ENCODE data around the gene ADAMTS17. TPM values are rescaled to one million over a fixed set of nuclear protein-coding genes. Genes with fewer than 3 reads are reported as not detected.

Gene ADAMTS17
- total RNA-seq, 2 experiments from 2014 or later = 5.6 to 7.3 TPM

DNA sequence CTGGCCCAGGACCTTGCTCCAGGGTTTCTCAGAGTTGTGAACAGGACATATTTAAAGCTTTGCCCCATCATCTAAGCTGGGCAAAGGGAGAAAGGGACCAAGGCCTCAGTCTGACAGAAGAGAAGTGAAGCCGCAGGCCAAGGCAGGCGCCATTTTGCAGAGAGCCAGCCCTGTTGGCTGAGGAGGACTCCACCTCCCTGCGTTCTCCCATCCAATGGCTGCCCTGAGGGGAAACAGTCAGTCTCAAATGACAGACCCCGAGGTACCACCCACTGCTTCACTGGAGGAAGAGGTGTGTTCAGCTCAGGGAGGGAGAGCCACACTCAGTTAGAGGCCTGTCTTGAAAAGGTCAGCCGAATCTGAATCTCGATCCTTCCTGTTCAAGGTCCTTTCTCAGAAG lies 86.1 kb downstream of the ADAMTS17 start:
- Mint-ChIP-seq H3K4me3 (no peak overlapping the region), H3K36me3 (peaks cover 4% of the 10 kb centered on the region), H3K9me3 (no peaks in the 10 kb centered on the region), H3K27ac (no peak overlapping the region), H3K27me3 (no peaks in the 10 kb centered on the region), H3K4me1 (peaks cover 1% of the 10 kb centered on the region)
- DNase-seq (no peak), ATAC-seq (ENCODE audit: low read depth) (no peak)
- POLR2A ChIA-PET = no interaction called here

GRCh38 chr15:100254691-100255090 lies 87.1 kb downstream of the ADAMTS17 start:
- POLR2A ChIA-PET = no interaction called here
- no peak for DNase-seq
- Mint-ChIP-seq H3K27ac (no peak overlapping the region), H3K36me3 (peaks cover 4% of the 10 kb centered on the region), H3K9me3 (no peaks in the 10 kb centered on the region), H3K4me1 (peaks cover 1% of the 10 kb centered on the region), H3K27me3 (no peaks in the 10 kb centered on the region), H3K4me3 (no peak overlapping the region)
- no peak for ATAC-seq (ENCODE audit: low read depth)

- no peak overlapping the region for H3K4me3 Mint-ChIP-seq
Measured at GRCh38 chr15:100254285-100254684, 87.5 kb downstream of the ADAMTS17 start.

DNA sequence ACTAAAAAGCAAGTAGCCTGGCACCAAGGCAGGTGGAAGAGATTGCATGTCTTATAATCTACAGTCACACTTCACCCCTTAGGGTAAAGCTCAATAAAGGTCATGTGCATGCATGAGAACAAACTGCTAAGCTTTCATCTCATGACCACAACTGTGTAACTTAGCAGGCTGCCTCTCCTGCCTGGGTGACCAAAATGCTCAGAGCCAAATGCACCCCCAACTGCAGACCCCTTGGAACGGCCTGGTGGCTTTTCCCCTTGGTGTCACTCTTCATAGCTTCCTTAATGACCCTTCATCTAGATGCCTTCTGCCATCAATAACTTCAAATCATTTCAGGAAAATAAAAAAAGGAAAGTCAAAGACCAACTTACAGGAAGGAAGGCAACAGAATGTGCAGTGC lies 88.1 kb downstream of the ADAMTS17 start:
- no peak for DNase-seq
- H3K4me3 Mint-ChIP-seq = no peak overlapping the region
- H3K27me3 Mint-ChIP-seq = no peaks in the 10 kb centered on the region
- H3K36me3 Mint-ChIP-seq = peaks cover 4% of the 10 kb centered on the region
- no peak overlapping the region for H3K27ac Mint-ChIP-seq
- no peak for ATAC-seq (ENCODE audit: low read depth)
- POLR2A ChIA-PET = no interaction called here
- no peaks in the 10 kb centered on the region for H3K9me3 Mint-ChIP-seq
- peaks cover 1% of the 10 kb centered on the region for H3K4me1 Mint-ChIP-seq

More at GRCh38 chr15:100254285-100254684, 87.5 kb downstream of the ADAMTS17 start:
- Mint-ChIP-seq H3K27me3 (no peaks in the 10 kb centered on the region), H3K4me1 (peaks cover 1% of the 10 kb centered on the region), H3K9me3 (no peaks in the 10 kb centered on the region), H3K36me3 (peaks cover 4% of the 10 kb centered on the region), H3K27ac (no peak overlapping the region)
- DNase-seq = no peak
- POLR2A ChIA-PET = no interaction called here
- ATAC-seq (ENCODE audit: low read depth) = no peak

- Mint-ChIP-seq H3K36me3 (peaks cover 3% of the 10 kb centered on the region), H3K27ac (no peak overlapping the region), H3K4me1 (peaks cover 1% of the 10 kb centered on the region), H3K27me3 (no peaks in the 10 kb centered on the region), H3K4me3 (no peak overlapping the region), H3K9me3 (no peaks in the 10 kb centered on the region)
- DNase-seq = no peak
- ATAC-seq (ENCODE audit: low read depth) = no peak
- POLR2A ChIA-PET = no interaction called here
Measured at GRCh38 chr15:100252779-100253417, 88.9 kb downstream of the ADAMTS17 start.

GRCh38 chr15:100252359-100252758 lies 89.4 kb downstream of the ADAMTS17 start:
- POLR2A ChIA-PET = no interaction called here
- H3K27ac Mint-ChIP-seq = no peak overlapping the region
- no peak overlapping the region for H3K4me3 Mint-ChIP-seq
- H3K4me1 Mint-ChIP-seq = peaks cover 1% of the 10 kb centered on the region
- no peaks in the 10 kb centered on the region for H3K27me3 Mint-ChIP-seq
- H3K9me3 Mint-ChIP-seq = no peaks in the 10 kb centered on the region
- DNase-seq = no peak
- no peaks in the 10 kb centered on the region for H3K36me3 Mint-ChIP-seq
- no peak for ATAC-seq (ENCODE audit: low read depth)

DNA sequence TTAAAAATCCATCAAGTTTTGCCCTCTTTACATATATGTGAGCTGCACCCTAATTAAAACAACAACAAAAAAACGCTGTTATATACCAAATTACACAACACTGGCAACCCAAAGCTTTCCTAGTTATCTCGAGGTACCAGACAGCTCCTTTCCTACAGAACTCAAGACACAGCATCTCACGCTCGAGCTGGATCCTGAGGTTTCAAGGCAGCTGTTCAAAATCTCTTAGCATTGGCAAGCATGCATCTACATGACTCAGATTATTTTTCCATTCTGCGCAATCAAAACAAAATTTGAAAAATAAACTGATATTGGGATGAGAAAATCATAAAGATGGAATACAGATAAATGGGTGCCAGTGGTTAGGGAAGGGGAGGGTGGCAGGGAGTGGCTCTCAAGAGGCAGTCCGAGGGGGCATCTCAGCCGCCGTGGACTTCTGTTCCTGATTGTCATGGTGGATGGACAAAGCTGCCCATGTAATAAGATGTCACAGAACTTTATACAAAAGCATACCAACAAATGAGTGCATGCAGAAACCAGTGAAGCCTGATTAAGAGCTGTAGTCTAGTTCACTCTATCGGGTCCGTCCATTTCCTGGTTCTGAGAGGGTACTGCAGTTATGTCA lies 91.5 kb downstream of the ADAMTS17 start:
- Mint-ChIP-seq H3K27ac (no peak overlapping the region), H3K9me3 (no peaks in the 10 kb centered on the region), H3K4me1 (peaks cover 1% of the 10 kb centered on the region), H3K4me3 (no peak overlapping the region), H3K36me3 (no peaks in the 10 kb centered on the region), H3K27me3 (no peaks in the 10 kb centered on the region)
- ATAC-seq (ENCODE audit: low read depth) (no peak), DNase-seq (no peak)
- POLR2A ChIA-PET = no interaction called here

DNA sequence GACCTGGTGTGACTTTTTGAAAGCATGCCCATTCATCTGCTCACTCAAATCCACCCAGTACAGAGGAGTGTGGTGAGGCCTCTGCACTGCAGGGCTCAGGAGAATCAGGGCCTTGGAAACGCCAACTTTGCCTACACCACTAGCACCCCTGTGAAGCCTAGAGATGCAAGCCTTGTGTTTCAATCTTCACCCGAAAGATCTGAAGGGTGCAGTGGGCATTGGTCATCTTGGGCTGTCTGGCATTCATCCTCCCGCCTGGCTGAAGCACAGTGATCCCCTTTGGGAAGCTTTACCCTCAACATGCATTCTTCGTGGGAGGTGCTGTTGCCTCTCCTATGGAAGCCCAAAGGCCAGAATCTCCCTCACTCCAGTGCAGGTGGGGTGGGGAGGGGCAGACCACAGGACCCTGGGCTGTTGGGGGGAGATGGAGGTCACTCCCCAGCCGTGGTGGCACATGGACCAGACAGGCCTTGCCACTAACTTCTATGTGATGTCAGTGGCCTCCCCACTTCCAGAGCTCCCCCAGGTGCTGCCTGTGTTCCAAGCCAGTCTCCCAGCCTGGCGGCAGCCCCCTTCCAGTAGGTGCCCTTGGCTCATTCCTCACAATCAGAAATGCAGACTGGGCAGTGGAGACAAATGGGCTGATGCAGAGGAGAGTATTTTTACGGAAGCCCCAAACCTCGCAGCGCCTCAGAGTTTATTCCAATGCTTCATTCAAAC lies 92.5 kb downstream of the ADAMTS17 start:
- POLR2A ChIA-PET = no interaction called here
- no peaks in the 10 kb centered on the region for H3K9me3 Mint-ChIP-seq
- H3K4me3 Mint-ChIP-seq = no peak overlapping the region
- no peaks in the 10 kb centered on the region for H3K27me3 Mint-ChIP-seq
- DNase-seq (no peak), ATAC-seq (ENCODE audit: low read depth) (no peak)
- no peaks in the 10 kb centered on the region for H3K36me3 Mint-ChIP-seq
- peaks cover 1% of the 10 kb centered on the region for H3K4me1 Mint-ChIP-seq
- no peak overlapping the region for H3K27ac Mint-ChIP-seq

GRCh38 chr15:100248236-100248635 lies 93.5 kb downstream of the ADAMTS17 start:
- Mint-ChIP-seq H3K27me3 (no peaks in the 10 kb centered on the region), H3K4me1 (peaks cover 1% of the 10 kb centered on the region), H3K4me3 (no peak overlapping the region), H3K9me3 (peaks cover 2% of the 10 kb centered on the region), H3K27ac (no peak overlapping the region), H3K36me3 (peaks cover 1% of the 10 kb centered on the region)
- POLR2A ChIA-PET = no interaction called here
- no peak for DNase-seq
- ATAC-seq (ENCODE audit: low read depth) = no peak

DNA sequence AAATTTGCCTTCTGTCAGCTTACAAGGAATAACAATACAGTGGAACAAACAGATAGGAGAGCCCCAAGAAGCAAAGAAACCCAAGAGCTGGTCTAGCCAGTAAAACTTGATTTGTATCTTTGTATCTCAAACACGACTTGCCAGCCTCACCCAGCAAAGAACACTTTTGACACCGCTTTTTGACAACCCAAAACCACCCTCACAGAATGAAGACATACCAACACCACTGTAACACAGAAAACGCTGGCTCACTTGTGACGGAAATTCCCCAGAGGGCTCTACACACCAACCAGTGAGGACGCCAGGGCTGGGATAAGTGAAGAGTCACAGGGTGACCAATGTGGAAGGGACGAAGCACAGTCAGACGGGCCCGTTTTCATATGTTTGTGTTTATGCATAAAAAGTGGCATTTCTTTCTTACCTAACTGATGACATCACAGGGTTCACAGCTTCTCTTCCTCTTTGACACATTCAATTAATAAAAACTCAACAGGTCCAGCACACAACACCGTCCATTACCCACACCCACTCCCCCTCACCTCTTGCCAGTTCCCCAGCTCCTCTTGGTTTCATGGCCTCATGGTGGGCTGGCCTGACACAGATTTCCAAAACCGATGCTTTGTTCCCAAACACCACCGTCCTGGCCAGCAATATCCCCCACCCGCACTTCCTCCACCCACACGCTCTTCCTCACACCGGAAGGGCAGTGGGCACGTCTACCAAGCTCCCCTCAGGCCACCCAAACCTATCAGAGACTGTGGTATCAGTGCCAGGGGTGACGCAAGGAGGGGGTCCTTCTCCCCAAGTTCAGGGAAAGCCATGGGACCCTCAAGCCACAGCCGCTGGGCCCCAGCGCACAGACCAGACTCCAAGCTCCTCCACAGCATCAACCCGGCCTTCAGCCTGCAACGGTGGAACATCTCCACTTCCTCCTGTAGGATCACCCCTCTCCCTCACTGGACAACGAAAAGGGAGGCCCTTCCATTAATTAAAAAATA lies 94.2 kb downstream of the ADAMTS17 start:
- DNase-seq = no peak

DNA sequence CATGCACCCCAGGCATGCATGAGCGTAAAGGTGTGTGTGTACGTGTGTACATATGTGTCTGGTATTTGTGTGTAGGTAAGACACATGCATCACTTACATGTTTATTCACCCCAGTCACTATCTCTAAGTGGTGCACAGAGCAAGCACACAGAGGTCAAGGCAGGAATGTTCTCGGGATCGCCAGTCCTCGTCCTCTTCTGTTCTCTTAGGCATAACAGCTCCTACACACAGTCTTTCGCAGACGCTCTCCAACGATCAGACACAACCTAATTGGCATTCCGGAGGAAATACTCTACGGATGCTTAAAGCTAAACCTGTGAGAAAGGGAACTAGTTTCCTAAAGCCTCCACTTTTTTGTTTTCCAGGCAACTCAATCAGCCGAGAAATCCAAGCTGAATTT lies 95.9 kb downstream of the ADAMTS17 start:
- Mint-ChIP-seq H3K36me3 (peaks cover 1% of the 10 kb centered on the region), H3K9me3 (peaks cover 4% of the 10 kb centered on the region), H3K27ac (no peak overlapping the region), H3K4me1 (no peaks in the 10 kb centered on the region), H3K4me3 (no peak overlapping the region), H3K27me3 (no peaks in the 10 kb centered on the region)
- ATAC-seq (ENCODE audit: low read depth) = no peak
- POLR2A ChIA-PET = no interaction called here
- DNase-seq = no peak

More for the DNA sequence above, 94.2 kb downstream of the ADAMTS17 start:
- peaks cover 2% of the 10 kb centered on the region for H3K9me3 Mint-ChIP-seq
- no peaks in the 10 kb centered on the region for H3K4me1 Mint-ChIP-seq
- POLR2A ChIA-PET = no interaction called here
- H3K36me3 Mint-ChIP-seq = peaks cover 1% of the 10 kb centered on the region
- ATAC-seq (ENCODE audit: low read depth) = no peak
- H3K4me3 Mint-ChIP-seq = no peak overlapping the region
- H3K27ac Mint-ChIP-seq = no peak overlapping the region
- no peaks in the 10 kb centered on the region for H3K27me3 Mint-ChIP-seq

GRCh38 chr15:100245487-100245820 lies 96.3 kb downstream of the ADAMTS17 start:
- DNase-seq (no peak), ATAC-seq (ENCODE audit: low read depth) (no peak)
- H3K9me3 Mint-ChIP-seq = peaks cover 4% of the 10 kb centered on the region
- H3K4me3 Mint-ChIP-seq = no peak overlapping the region
- H3K36me3 Mint-ChIP-seq = peaks cover 1% of the 10 kb centered on the region
- H3K4me1 Mint-ChIP-seq = no peaks in the 10 kb centered on the region
- POLR2A ChIA-PET = no interaction called here
- H3K27me3 Mint-ChIP-seq = no peaks in the 10 kb centered on the region
- H3K27ac Mint-ChIP-seq = no peak overlapping the region

- no peaks in the 10 kb centered on the region for H3K4me1 Mint-ChIP-seq
- no peak overlapping the region for H3K4me3 Mint-ChIP-seq
- H3K36me3 Mint-ChIP-seq = peaks cover 1% of the 10 kb centered on the region
- peaks cover 4% of the 10 kb centered on the region for H3K9me3 Mint-ChIP-seq
- POLR2A ChIA-PET = no interaction called here
- DNase-seq = no peak
- no peak for ATAC-seq (ENCODE audit: low read depth)
- no peaks in the 10 kb centered on the region for H3K27me3 Mint-ChIP-seq
- no peak overlapping the region for H3K27ac Mint-ChIP-seq
Measured at GRCh38 chr15:100244796-100245486, 96.8 kb downstream of the ADAMTS17 start.
